Motor neuron (in vitro differentiated cells): ENCODE data around the gene SENP8. TPM values are rescaled to one million over a fixed set of nuclear protein-coding genes. Genes with fewer than 3 reads are reported as not detected.
"Not testable (repeated sequence)": the region's sequence is repeated elsewhere in the genome, so short reads cannot be mapped to it uniquely, and the experiment has no call there.

Source experiments
- ATAC-seq, 8 experiments: fragments of 200-7000 bp; cut with Tn5 transposase; replicated peaks in 6 of 8; 2 replicates each; pipeline ENCODE4 v1.8.0; 2021; ENCODE audit warnings: mild to moderate bottlenecking in 8 of 8, moderate library complexity in 8 of 8
- H3K27ac ChIP-seq, 2 donors: fragments of 250-450 bp; sonication (Bioruptor Pico); 2 replicates each; pipeline ENCODE4 v1.9.0; 2021; ENCODE audit warnings: antibody characterized with exemption in 2 of 2, mild to moderate bottlenecking in 2 of 2, moderate library complexity in 1 of 2
- H3K4me1 ChIP-seq, 2 donors: fragments of 250-450 bp; sonication (Bioruptor Pico); replicated peaks in 1 of 2; 2 replicates each; pipeline ENCODE4 v1.6.1; 2021; ENCODE audit warnings: antibody characterized with exemption in 2 of 2, mild to moderate bottlenecking in 2 of 2, moderate library complexity in 1 of 2
- H3K4me3 ChIP-seq, 5 donors: fragments of 250-450 bp; sonication (Bioruptor Pico); 2 replicates each; pipeline ENCODE4 v1.9.0; 2021; ENCODE audit warnings: antibody characterized with exemption in 5 of 5, mild to moderate bottlenecking in 5 of 5, moderate library complexity in 4 of 5
- WGBS, 10 experiments: fragments of 450-650 bp; shearing (Covaris generic); methylation state at CpG; one replicate each; pipeline ENCODE4 v1.0.0; 2022; 5-methylcytosine and 5-hydroxymethylcytosine counted together
- in situ Hi-C, 9 experiments: fragments of 400-800 bp; cut with MboI; loops; one replicate each; pipeline ENCODE4 v1.15.0; 2021; ENCODE audit warnings: low sequenced_read_pairs in 9 of 9, low pct_unique_long_range_greater_than_20kb in 2 of 9; ENCODE audit not compliant: unreplicated experiment in 9 of 9
- total RNA-seq, 8 experiments: library from RNA; unstranded; fragments of 300-600 nt; gene quantifications; 2 replicates each; pipeline versions ENCODE4 v1.2.3 to v1.2.4, GENCODE V29; 2022

Gene SENP8
- total RNA-seq, 8 experiments from 2014 or later = 2.6 to 5.9 (median 5.0) TPM

DNA sequence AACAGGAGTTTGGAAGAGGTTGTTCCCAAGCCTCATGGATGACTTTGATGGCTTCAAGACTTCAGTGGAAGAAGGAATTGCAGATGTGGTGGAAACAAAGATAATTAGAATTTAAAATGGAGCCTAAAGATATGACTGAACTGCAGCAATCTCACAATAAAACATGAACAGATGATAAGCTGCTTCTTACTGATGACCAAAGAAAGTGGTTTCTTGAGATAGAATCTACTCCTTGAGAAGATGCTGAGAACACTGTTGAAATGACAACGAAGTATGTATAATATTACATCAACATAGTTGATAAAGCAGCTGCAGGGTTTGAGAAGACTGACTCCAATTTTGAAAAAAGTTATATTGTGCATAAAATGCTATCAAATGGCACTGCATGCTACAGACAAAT, 21.4 kb upstream of the SENP8 start:
- ATAC-seq = no peak
- 100% methylated on average over 1 of the region's 1 CpG for WGBS, 10 experiments
- H3K4me3 ChIP-seq = no peak overlapping the region

DNA sequence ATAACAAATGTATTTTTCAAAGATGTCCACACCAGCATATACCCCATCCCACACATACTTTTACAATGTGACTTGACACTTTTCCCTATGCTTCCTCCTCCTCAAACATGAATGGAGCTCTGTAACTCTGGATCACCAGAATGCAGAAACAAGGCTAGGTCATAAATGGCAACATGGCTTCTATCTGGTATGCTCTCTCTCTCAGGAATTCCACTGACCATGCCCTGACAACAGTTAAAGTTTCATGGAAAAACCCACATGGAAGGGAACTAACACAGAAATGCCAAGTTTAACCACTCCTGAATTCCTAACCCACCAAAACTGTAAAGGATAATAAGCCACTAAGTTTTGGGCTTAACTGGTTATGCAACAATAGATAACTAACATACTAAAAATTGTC, 20.2 kb upstream of the SENP8 start:
- in situ Hi-C loops = no loop called here
- no peak overlapping the region for H3K4me3 ChIP-seq
- H3K27ac ChIP-seq = no peak overlapping the region
- ATAC-seq = peak in 1 of 8 experiments; percentile 74
- H3K4me1 ChIP-seq = no peaks in the 10 kb centered on the region

More for the DNA sequence above, 21.4 kb upstream of the SENP8 start:
- H3K27ac ChIP-seq = no peak overlapping the region
- in situ Hi-C loops = no loop called here
- no peaks in the 10 kb centered on the region for H3K4me1 ChIP-seq

DNA sequence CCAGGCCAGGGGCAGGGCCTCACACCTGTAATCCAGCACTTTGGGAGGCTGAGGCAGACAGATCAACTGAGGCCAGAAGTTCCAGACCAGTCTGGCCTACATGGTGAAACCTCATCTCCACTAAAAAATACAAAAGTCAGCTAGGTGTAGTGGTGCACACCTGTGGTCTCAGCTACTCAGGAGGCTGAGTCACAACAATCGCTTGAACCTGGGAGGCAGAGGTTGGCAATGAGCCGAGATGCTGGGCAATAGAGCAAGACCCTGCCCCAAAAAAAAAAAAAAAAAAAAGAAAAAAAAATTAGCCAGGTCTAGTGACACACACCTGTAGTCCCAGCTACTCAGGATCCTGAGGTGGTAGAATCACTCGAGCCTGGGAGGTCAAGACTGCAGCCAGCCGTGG, 19.0 kb upstream of the SENP8 start:
- WGBS, 10 experiments = 83 to 100% (median 95%) methylated on average over 1 to 4 of the region's 4 CpGs; no CpG with 5 or more reads in 4 of the 10 experiments
- no peak overlapping the region for H3K27ac ChIP-seq
- no peaks in the 10 kb centered on the region for H3K4me1 ChIP-seq
- ATAC-seq = no peak
- in situ Hi-C loops = no loop called here
- no peak overlapping the region for H3K4me3 ChIP-seq

DNA sequence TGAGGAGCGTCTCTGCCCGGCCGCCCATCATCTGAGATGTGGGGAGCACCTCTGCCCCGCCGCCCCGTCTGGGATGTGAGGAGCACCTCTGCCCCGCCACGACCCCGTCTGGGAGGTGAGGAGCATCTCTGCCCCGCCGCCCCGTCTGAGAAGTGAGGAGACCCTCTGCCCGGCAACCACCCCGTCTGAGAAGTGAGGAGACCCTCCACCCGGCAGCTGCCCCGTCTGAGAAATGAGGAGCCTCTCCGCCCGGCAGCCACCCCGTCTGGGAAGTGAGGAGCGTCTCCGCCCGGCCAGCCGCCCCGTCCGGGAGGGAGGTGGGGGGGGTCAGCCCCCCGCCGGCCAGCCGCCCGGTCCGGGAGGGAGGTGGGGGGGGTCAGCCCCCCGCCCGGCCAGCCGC, 17.7 kb upstream of the SENP8 start:
- in situ Hi-C loops, H3K27ac ChIP-seq, ATAC-seq, H3K4me3 ChIP-seq, H3K4me1 ChIP-seq: not testable (repeated sequence)
- no CpG with 5 or more reads among the region's 33 CpGs for WGBS, 10 experiments

DNA sequence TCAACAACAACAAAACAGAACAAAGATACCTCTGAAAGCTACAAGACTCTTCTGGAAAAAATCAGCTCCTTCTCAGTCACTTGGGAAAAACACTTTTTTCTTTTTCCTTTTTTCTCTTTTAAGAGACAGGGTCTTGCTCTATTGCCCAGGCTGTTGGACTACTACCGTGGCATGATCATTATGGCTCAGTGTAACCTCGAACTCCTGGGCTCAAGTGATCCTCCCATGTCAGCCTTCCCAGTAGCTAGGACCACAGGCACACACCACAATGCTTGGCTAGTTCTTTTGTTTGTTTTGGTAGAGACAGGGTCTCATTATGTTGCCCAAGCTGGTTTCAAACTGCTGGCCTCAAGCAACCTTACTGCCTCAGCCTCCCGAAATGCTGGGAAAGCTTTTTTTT, 13.1 kb upstream of the SENP8 start:
- H3K27ac ChIP-seq = no peak overlapping the region
- no peak overlapping the region for H3K4me3 ChIP-seq
- 40 to 100% (median 92%) methylated on average over 1 to 3 of the region's 3 CpGs; no CpG with 5 or more reads in 5 of the 10 experiments for WGBS, 10 experiments
- ATAC-seq = no peak
- no peaks in the 10 kb centered on the region for H3K4me1 ChIP-seq
- in situ Hi-C loops = no loop called here

DNA sequence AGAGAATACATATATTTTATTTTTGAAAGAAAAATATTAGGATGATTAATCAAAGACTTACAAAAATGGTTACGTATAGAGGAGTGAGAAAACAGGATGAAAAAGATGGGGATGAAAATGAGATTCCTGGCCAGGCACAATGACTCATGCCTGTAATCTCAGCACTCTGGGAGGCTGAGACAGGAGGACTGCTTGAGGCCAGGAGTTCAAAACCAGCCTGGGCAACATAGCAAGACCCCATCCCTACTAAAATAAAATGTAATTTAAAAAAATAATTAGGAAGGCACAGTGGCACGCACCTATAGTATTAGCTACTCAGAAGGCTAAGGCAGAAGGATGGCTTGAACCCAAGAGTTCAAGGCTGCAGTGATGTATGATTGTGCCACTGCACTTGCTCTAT, 12.1 kb upstream of the SENP8 start:
- in situ Hi-C loops = no loop called here
- WGBS, 10 experiments = 93 to 100% (median 100%) methylated on average over 1 to 2 of the region's 2 CpGs
- H3K4me3 ChIP-seq = no peak overlapping the region
- H3K27ac ChIP-seq = no peak overlapping the region
- no peaks in the 10 kb centered on the region for H3K4me1 ChIP-seq
- ATAC-seq = no peak

DNA sequence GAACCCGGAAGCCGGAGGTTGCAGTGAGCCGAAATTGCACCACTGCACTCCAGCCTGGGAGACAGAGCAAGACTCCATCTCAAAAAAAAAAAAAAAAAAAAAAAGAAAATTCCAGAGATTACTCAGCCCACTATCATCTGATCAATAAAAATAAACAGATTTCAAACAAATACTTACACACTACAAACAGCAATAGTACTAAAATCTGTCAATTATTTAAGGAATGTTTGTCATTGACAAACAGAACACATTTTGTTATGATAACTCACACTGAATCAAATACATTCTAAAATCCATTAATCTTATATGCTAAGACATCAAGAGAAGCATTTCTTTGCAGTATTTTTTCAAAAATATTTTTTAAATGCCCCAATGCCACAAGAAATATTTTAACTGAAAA, 7.8 kb upstream of the SENP8 start:
- H3K4me3 ChIP-seq = no peak overlapping the region
- 83 to 100% (median 94%) methylated on average over 1 to 3 of the region's 3 CpGs; no CpG with 5 or more reads in 5 of the 10 experiments for WGBS, 10 experiments
- peaks cover 2 to 3% of the 10 kb centered on the region in 2 donors for H3K4me1 ChIP-seq
- no peak for ATAC-seq
- in situ Hi-C loops = no loop called here
- H3K27ac ChIP-seq = no peak overlapping the region

DNA sequence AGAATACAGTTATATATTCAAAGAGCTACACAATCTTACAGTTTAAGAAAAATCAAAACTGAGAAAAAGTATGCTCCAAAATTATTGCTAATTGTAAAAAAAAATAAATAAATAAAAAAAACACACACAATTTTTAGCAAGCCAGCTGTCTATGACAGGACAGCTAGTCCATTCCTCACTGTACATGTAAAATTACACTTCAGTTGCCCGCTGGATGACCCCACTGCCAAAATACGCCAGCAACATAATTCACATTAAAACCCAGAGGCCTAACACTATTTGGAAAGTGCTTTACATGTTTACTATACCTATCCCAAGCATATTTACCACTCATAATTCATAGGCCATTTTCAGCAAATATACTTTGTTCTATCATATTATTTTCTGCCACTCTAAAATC, 6.1 kb upstream of the SENP8 start:
- ATAC-seq = peak in 1 of 8 experiments; percentile 74
- Histone ChIP-seq H3K4me3 (no peak overlapping the region), H3K27ac (no peak overlapping the region), H3K4me1 (peaks cover 5 to 9% of the 10 kb centered on the region in 2 donors)
- WGBS, 10 experiments = 72 to 100% (median 80%) methylated on average over 2 of the region's 2 CpGs; no CpG with 5 or more reads in 5 of the 10 experiments
- in situ Hi-C loops = no loop called here

DNA sequence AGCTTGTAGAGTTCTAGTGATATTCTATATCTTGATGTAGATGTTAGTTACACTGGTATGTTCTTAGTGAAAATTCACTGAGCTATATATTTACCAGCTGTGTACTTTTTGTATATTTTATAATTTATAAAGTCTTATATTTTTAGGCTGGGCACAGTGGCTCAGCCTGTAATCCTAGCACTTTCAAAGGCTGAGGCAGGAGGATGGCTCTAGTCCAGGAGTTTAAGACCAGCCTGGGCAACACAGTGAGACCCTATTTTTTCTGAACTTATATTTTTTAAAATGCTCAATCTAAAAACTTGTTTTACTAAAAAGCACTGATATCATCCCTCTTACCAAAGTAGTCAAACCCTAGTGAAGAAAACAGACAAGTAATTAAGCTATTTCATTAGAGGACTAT, 5.4 kb upstream of the SENP8 start:
- no peak for ATAC-seq

DNA sequence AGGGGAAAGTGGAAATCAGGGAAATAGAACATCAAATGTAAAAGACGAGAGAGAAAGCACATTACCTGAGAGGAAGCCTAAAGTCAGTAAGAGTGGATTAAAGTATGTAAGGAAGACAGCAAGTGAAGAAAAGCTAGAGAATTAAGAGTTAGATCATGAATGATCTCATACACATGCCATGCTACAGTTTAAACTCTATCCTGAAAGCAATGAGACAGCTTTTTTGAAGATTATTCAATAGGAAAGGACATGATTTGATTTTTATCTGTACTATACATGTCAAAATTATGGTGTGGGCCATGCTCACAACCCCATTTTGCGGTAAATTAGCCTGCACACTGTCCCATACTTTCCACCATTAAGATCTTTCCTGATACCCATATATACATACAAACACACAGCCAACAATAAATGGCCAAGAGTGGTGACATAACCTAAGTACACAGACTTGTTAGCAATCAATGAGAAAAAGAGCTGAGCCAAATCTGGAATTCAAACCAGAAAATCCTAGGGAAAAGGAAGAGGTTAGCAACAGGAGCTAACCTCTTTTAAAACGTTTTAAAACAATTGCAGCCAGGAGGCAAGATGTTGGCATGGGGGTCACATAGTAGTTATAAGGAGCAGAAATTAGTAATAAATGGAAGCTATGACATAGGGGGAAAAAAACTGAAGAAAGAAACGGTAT, 4.7 kb upstream of the SENP8 start:
- in situ Hi-C loops = no loop called here
- Histone ChIP-seq H3K27ac (no peak overlapping the region), H3K4me3 (no peak overlapping the region), H3K4me1 (peaks cover 5 to 9% of the 10 kb centered on the region in 2 donors)
- 45 to 100% (median 74%) methylated on average over 1 to 4 of the region's 4 CpGs for WGBS, 10 experiments
- no peak for ATAC-seq

More for the DNA sequence above, 5.4 kb upstream of the SENP8 start:
- Histone ChIP-seq H3K4me3 (no peak overlapping the region), H3K27ac (no peak overlapping the region), H3K4me1 (peaks cover 5 to 9% of the 10 kb centered on the region in 2 donors)
- in situ Hi-C loops = no loop called here

DNA sequence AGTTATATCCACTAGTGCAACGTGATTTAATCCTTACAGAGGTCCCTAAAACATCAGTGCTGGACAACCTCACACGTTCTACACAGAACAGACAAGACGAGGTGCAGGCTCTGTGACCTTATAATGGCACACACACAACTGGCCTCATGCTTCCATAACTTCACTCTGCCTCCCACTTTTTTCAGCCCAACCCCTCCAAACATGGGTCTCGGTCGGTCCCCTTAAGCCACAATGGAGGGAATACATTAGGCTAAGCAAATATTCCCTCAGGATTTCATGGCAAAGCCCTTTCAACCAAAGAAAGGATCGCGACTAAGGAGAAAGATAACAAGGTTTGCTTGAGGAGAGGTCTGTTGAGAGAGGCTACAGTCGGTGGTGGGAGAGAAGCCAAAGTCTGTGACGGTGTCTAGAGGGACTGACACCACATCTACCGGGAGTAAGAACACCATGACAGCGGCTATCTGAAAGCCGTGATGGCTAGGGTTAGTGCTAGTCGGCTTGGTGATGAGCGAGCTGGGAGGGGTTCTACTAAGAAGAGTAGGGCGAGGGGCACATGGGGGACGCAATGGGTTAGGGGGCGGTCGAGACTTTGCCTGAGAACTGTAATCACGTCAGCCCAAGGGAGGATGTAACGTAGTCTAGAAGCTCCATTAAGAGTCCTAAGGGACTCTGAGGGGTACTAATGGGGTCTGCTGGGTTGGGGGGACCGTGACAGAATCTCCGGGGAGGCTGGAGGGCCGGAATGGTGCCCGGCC, 1.3 kb upstream of the SENP8 start:
- in situ Hi-C loops = no loop called here
- WGBS, 10 experiments = 0 to 2% (median 0%) methylated on average over 1 to 12 of the region's 24 CpGs; no CpG with 5 or more reads in 1 of the 10 experiments
- H3K4me1 ChIP-seq = peaks cover 8 to 12% of the 10 kb centered on the region in 2 donors
- H3K27ac ChIP-seq = peak overlapping the region; percentile 74 to 94
- peak in 7 of 8 experiments; percentile 7 to 30 (median 17) for ATAC-seq
- H3K4me3 ChIP-seq = peak overlapping the region; percentile 51 to 94 (median 85)

DNA sequence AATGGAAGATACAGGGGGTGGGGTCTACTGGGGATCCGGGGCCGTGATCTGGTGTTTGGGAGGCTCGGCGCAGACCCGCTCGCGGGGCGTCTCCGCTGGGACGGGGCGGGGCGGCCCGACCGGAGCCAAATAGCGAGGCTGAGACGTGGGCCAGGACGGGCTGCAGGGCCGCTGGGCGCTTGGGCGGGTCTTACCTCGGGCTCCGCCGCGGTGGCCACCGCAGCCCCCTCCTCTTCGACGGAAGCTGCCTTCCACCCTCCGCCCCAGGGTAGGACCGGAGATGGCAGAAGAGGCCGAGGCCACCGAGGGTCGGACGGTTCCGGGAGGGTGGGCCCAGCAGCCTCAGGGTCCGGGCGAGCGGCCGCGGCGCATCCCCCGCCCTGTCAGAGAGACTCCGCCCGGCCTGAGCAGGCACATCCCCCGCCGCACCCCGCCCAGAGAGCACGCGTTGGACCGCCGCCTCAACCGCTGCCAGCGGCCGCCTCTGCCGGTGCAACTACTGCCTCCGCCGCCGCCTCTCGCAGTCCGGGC, 652 bp upstream of the SENP8 start:
- peak overlapping the region; percentile 74 to 94 for H3K27ac ChIP-seq
- no CpG with 5 or more reads among the region's 59 CpGs for WGBS, 10 experiments
- in situ Hi-C loops = no loop called here
- H3K4me3 ChIP-seq = peak overlapping the region; percentile 51 to 94 (median 85)
- H3K4me1 ChIP-seq = peaks cover 8 to 12% of the 10 kb centered on the region in 2 donors
- ATAC-seq = peak; percentile 73 to 86 (median 79)

DNA sequence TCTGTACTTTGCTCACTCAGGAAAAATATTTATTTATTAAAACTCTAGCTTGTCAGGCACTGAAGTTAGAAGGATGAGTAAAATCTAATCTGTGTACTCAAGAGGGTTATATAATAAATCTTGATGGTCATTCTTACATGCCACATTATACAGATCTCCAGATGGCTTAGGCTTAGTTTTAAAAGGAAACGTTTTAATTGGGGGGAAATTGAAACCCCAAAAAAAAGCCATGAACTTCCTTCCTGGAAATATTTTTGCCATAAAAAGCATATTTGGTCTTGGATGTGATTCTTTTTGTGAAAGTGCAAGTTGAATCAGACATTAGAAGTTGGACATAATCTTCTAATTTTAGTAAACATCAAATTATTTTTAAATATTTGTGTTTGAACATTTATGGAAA, 6.0 kb downstream of the SENP8 start:
- peaks cover 0 to under 1% of the 10 kb centered on the region in 2 donors for H3K4me1 ChIP-seq
- 0 to 86% (median 61%) methylated on average over 1 of the region's 1 CpG for WGBS, 10 experiments
- H3K4me3 ChIP-seq = no peak overlapping the region
- in situ Hi-C loops = no loop called here
- no peak for ATAC-seq
- H3K27ac ChIP-seq = no peak overlapping the region
